ENCODE data around the gene SEMA4G.

Gene SEMA4G

GRCh38 chr10:101006593-101007098 is 37.3 kb downstream of the SEMA4G start:
- ChIA-PET POLR2A (interaction anchor here (1.1 to 3.0 kb wide), 2 partner anchors 9 to 11 kb away, joined by 3 to 9 read pairs; no protein-coding TSS in a partner anchor), CTCF (interaction anchor here (0.9 to 4.5 kb wide), 8 partner anchors 8 to 89 kb away, joined by 3 to 32 read pairs (median 5); no protein-coding TSS in a partner anchor)
- H3K4me1 ChIP-seq (ENCODE audit: control insufficient read depth, insufficient read depth, low read length): peaks cover 2% of the 10 kb centered on the region; the same call in 1 of the 2 replicates
- peak overlapping the region; percentile 58; the same call in 1 of the 2 replicates for H3K27ac ChIP-seq (ENCODE audit: extremely low read depth, low read depth, low read length)
- H3K36me3 ChIP-seq (ENCODE audit: control insufficient read depth in 2 of 2, insufficient read depth in 1 of 2, low read length in 2 of 2): peaks cover 8 to 60% of the 10 kb centered on the region in 2 experiments; a peak in 2 of 3 replicates
- H3K9me3 ChIP-seq (ENCODE audit: control insufficient read depth, insufficient read depth, low read depth, low read length): no peaks in the 10 kb centered on the region
- no peak overlapping the region for H3K4me3 ChIP-seq (ENCODE audit: low read depth, low read length)
- no peak for TF ChIP-seq ZNF624 (tag by site-specific recombination; IDR thresholded peaks at IDR 0.05)
- TF ChIP-seq ZBTB21 (tag by site-specific recombination; IDR thresholded peaks at IDR 0.05): no peak
- peak; percentile 75; the same call in 1 of the 2 replicates for TF ChIP-seq OSR2 (tag by site-specific recombination; IDR thresholded peaks at IDR 0.05)
- no peak for TF ChIP-seq SCRT2 (tag by site-specific recombination; IDR thresholded peaks at IDR 0.05)
- no peak for TF ChIP-seq YY2 (tag by site-specific recombination; IDR thresholded peaks at IDR 0.05)
- TF ChIP-seq ZNF626 (tag by site-specific recombination; IDR thresholded peaks at IDR 0.05): no peak
- no peak for TF ChIP-seq ZNF658 (tag by site-specific recombination; IDR thresholded peaks at IDR 0.05)
- TF ChIP-seq ZNF704 (tag by site-specific recombination; IDR thresholded peaks at IDR 0.05): no peak
- no peak for TF ChIP-seq MZF1 (tag by site-specific recombination; IDR thresholded peaks at IDR 0.05; ENCODE audit: borderline replicate concordance)
- no peak for TF ChIP-seq ZNF112 (tag by site-specific recombination; IDR thresholded peaks at IDR 0.05)
- no peak for TF ChIP-seq ZNF140 (tag by site-specific recombination; IDR thresholded peaks at IDR 0.05)
- TF ChIP-seq ZNF473 (tag by site-specific recombination; IDR thresholded peaks at IDR 0.05): no peak
- TF ChIP-seq ZNF670 (tag by site-specific recombination; IDR thresholded peaks at IDR 0.05; ENCODE audit: low read depth): no peak
- TF ChIP-seq ZNF776 (tag by site-specific recombination; IDR thresholded peaks at IDR 0.05; ENCODE audit: borderline replicate concordance): no peak
- TF ChIP-seq GLI2 (tag by site-specific recombination; IDR thresholded peaks at IDR 0.05; ENCODE audit: borderline replicate concordance, low read depth): no peak
- TF ChIP-seq MYNN (tag by site-specific recombination; IDR thresholded peaks at IDR 0.05; ENCODE audit: borderline replicate concordance): no peak
- no peak for TF ChIP-seq REPIN1 (tag by site-specific recombination; IDR thresholded peaks at IDR 0.05; ENCODE audit: low read depth)
- TF ChIP-seq ZNF362 (tag by site-specific recombination; IDR thresholded peaks at IDR 0.05): no peak
- TF ChIP-seq BCL11A (tag by site-specific recombination; IDR thresholded peaks at IDR 0.05; ENCODE audit: low read depth): no peak
- peak; percentile 69; the same call in 1 of the 2 replicates for TF ChIP-seq ZNF394 (tag by site-specific recombination; IDR thresholded peaks at IDR 0.05; ENCODE audit: borderline replicate concordance)
- TF ChIP-seq ZNF366 (tag by site-specific recombination; conservative IDR thresholded peaks at IDR 0.05): no peak
- no peak for TF ChIP-seq YY1 (tag by site-specific recombination; IDR thresholded peaks at IDR 0.05)
- TF ChIP-seq ZFP41 (tag by site-specific recombination; IDR thresholded peaks at IDR 0.05; ENCODE audit: borderline replicate concordance): no peak
- TF ChIP-seq ZNF354C (tag by site-specific recombination; IDR thresholded peaks at IDR 0.05; ENCODE audit: borderline replicate concordance, low read depth): no peak
- TF ChIP-seq ZNF426 (tag by site-specific recombination; IDR thresholded peaks at IDR 0.05): no peak
- no peak; the same call in 1 of the 2 replicates for TF ChIP-seq ZNF610 (tag by site-specific recombination; IDR thresholded peaks at IDR 0.05; ENCODE audit: borderline replicate concordance)
- no peak for TF ChIP-seq HOXD13 (CRISPR knock-in tag; IDR thresholded peaks at IDR 0.05; ENCODE audit: borderline replicate concordance)
- no peak for TF ChIP-seq ATF2 (tag by site-specific recombination; IDR thresholded peaks at IDR 0.05; ENCODE audit: low read depth)
- no peak for TF ChIP-seq ZNF223 (tag by site-specific recombination; IDR thresholded peaks at IDR 0.05)
- no peak for TF ChIP-seq ZNF266 (tag by site-specific recombination; IDR thresholded peaks at IDR 0.05; ENCODE audit: low read depth)
- no peak for TF ChIP-seq ZNF302 (tag by site-specific recombination; IDR thresholded peaks at IDR 0.05; ENCODE audit: low read depth)
- no peak for TF ChIP-seq ELK4 (IDR thresholded peaks at IDR 0.05; ENCODE audit: borderline replicate concordance, low read depth, low read length)

Data from HEK293 (cell line).